Colonic mucosa (tissue), 4 donors: ENCODE measurements around the gene ARFGAP1. TPM values are rescaled to one million over a fixed set of nuclear protein-coding genes. Genes with fewer than 3 reads are reported as not detected.

ENCODE experiments used
- DNase-seq: peaks from one replicate; pipeline ENCODE4 v3.0.0-alpha.2; 2020
- H3K27ac ChIP-seq: fragments of 200-600 bp; one replicate; pipeline ENCODE4 v1.8.0; 2021
- H3K27me3 ChIP-seq: fragments of 200-600 bp; one replicate; pipeline ENCODE4 v1.8.0; 2021
- H3K36me3 ChIP-seq: fragments of 200-600 bp; one replicate; pipeline ENCODE4 v1.8.0; 2021
- H3K4me1 ChIP-seq: fragments of 200-600 bp; one replicate; pipeline ENCODE4 v1.8.0; 2021; ENCODE audit warnings: mild to moderate bottlenecking
- H3K4me3 ChIP-seq: fragments of 200-600 bp; one replicate; pipeline ENCODE4 v1.8.0; 2021
- H3K9ac ChIP-seq, 2 donors: one replicate each; pipeline ENCODE4 v1.7.0; 2013; ENCODE audit warnings: control low read depth in 2 of 2, low read depth in 2 of 2, low read length in 2 of 2
- H3K9me3 ChIP-seq: fragments of 200-600 bp; one replicate; pipeline ENCODE4 v1.8.0; 2021
- intact Hi-C: fragments of 100-400 bp; cut with DNase I; formaldehyde crosslinking; loops from one replicate; pipeline ENCODE4 v1.14.1; 2022
- total RNA-seq, 2 donors: library from RNA; stranded (reverse); fragmentation: NEBNext Ultra II Directional in 1 of 2; extraction: Animal tissue kit (Norgen Biotek cat#: 25700) in 1 of 2; gene quantifications; one replicate each; pipeline ENCODE4 v1.2.1, GENCODE V29; 2021
- TF ChIP-seq, protein P1 (sequence below): fragments of 200-600 bp; IDR thresholded peaks from one replicate; pipeline ENCODE4 v1.8.0; 2022; ENCODE audit warnings: antibody characterized with exemption, mild to moderate bottlenecking
- donor health status: healthy.
- donor health status: DM: no; HTN: no; CAD: no.
- donor health status: DM: no; HTN: no; CAD: no.

The ARFGAP1 gene
- total RNA-seq, 2 donors from 2014 or later: 66.9 to 109 TPM

DNA sequence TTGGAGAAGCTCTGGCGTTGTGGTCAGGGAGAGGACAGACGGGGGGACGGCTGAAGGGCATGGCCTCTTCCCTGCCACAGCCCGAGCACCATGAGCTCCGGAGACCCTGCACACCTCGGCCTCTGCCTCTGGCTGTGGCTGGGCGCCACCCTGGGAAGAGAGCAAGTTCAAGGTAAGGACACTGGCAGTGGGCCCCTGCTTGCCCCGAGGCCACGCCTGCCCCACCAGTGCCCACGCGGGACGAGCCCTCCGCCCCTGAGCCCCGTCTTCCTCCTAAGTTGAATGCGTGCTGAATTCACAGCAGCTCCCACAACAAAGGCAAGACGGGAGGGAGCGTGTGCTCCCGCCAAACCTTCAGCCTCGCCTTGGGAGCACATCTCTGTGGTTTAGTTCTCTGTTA is 22.4 kb downstream of the ARFGAP1 start:
- DNase-seq: no peak
- Histone ChIP-seq H3K36me3 (no peaks in the 10 kb centered on the region), H3K27me3 (peaks cover 7% of the 10 kb centered on the region), H3K27ac (no peak overlapping the region), H3K9me3 (no peaks in the 10 kb centered on the region), H3K4me1 (no peaks in the 10 kb centered on the region), H3K4me3 (no peak overlapping the region), H3K9ac (no peak overlapping the region)
- TF ChIP-seq, protein P1, sequence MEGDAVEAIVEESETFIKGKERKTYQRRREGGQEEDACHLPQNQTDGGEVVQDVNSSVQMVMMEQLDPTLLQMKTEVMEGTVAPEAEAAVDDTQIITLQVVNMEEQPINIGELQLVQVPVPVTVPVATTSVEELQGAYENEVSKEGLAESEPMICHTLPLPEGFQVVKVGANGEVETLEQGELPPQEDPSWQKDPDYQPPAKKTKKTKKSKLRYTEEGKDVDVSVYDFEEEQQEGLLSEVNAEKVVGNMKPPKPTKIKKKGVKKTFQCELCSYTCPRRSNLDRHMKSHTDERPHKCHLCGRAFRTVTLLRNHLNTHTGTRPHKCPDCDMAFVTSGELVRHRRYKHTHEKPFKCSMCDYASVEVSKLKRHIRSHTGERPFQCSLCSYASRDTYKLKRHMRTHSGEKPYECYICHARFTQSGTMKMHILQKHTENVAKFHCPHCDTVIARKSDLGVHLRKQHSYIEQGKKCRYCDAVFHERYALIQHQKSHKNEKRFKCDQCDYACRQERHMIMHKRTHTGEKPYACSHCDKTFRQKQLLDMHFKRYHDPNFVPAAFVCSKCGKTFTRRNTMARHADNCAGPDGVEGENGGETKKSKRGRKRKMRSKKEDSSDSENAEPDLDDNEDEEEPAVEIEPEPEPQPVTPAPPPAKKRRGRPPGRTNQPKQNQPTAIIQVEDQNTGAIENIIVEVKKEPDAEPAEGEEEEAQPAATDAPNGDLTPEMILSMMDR: no peak
- intact Hi-C loops: no loop called here

DNA sequence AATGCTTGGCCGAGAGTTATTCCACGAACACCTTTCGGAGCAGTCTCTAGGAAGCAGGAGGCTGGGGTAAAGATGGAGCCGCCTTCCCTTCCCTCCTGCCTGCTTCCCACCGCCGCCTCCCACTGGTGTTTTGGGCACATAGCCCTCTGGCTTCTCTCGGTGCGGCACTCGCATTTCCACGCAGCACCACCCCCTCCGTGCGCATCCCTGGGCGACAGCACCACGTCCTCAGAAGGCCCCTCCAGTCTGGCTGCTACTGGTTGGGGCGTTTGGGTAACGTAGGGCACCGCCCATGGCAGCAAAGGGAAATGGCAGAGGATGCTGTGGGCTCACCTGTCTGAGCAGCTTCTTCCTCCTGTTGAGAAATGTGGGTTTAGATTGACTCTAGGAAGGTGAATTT is 22.8 kb downstream of the ARFGAP1 start:
- no peaks in the 10 kb centered on the region for H3K9me3 ChIP-seq
- peaks cover 7% of the 10 kb centered on the region for H3K27me3 ChIP-seq
- no peak overlapping the region for H3K9ac ChIP-seq
- TF ChIP-seq, protein P1: no peak
- H3K36me3 ChIP-seq: no peaks in the 10 kb centered on the region
- no peaks in the 10 kb centered on the region for H3K4me1 ChIP-seq
- intact Hi-C loops: no loop called here
- H3K27ac ChIP-seq: no peak overlapping the region
- no peak for DNase-seq
- no peak overlapping the region for H3K4me3 ChIP-seq

DNA sequence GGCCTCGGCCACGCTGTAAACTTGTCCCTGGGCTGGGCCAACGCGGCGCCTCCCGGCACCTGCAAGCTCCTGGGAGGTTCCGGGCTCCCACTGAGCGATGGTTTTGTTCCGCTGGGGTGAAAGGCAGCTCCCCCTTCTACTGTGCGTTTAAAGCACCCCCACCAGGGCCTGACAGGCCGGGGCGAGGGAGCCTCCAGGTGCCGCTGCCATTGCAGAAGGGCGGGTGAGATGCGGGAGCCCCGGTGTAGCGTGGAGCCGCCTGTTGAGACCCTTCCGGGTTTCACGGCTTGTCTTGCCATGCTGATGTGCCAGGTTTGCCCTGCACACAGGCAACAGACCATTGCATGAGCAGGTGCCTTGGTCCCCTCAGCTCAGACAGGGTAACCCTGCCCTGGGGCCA is 23.2 kb downstream of the ARFGAP1 start:
- Histone ChIP-seq H3K4me3 (no peak overlapping the region), H3K4me1 (no peaks in the 10 kb centered on the region), H3K36me3 (no peaks in the 10 kb centered on the region), H3K27ac (no peak overlapping the region), H3K27me3 (peaks cover 7% of the 10 kb centered on the region), H3K9ac (no peak overlapping the region), H3K9me3 (no peaks in the 10 kb centered on the region)
- DNase-seq: no peak
- TF ChIP-seq, protein P1: no peak
- intact Hi-C loops: no loop called here

DNA sequence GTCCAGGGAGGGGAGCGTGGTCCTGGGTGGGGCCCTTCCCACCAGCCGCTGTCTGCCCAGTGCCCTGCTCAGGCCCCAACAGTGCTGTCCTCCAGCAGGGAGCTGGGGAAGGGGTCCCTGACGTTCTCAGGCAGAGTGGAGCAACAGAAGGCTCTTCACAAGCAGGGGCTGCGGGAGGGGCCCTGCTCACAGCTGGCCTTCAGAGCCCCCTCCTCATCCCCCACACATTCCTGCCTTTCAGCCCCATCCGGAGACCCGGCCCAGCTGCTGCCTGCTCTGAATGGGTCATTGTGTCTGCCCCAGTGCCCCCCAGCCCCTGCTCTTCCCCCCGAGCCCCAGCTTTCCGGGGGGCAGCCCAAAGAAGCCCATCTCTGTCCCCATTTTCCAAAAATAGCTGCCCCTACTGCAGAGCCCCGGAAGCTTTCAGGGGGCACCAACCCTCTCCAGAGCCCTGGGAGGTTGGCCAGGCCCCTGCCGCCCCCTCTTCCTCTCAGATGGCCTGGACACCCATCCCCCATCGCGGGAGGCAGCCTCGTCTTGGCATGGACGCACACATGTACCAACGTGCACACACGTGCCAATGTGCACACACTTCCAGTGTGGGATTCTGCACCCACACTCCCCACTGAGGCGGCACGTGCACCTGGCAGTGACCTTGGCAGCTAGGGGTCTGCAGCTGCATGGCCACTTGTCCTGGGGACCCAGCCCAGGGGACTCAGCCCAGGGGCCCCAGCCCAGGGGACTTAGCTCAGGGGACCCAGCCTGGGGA is 24.1 kb downstream of the ARFGAP1 start:
- DNase-seq: no peak
- H3K9ac ChIP-seq: no peak overlapping the region
- no peaks in the 10 kb centered on the region for H3K9me3 ChIP-seq
- H3K4me3 ChIP-seq: no peak overlapping the region
- no peaks in the 10 kb centered on the region for H3K4me1 ChIP-seq
- no peak overlapping the region for H3K27ac ChIP-seq
- intact Hi-C loops: no loop called here
- H3K36me3 ChIP-seq: no peaks in the 10 kb centered on the region
- peaks cover 7% of the 10 kb centered on the region for H3K27me3 ChIP-seq
- TF ChIP-seq, protein P1: no peak

DNA sequence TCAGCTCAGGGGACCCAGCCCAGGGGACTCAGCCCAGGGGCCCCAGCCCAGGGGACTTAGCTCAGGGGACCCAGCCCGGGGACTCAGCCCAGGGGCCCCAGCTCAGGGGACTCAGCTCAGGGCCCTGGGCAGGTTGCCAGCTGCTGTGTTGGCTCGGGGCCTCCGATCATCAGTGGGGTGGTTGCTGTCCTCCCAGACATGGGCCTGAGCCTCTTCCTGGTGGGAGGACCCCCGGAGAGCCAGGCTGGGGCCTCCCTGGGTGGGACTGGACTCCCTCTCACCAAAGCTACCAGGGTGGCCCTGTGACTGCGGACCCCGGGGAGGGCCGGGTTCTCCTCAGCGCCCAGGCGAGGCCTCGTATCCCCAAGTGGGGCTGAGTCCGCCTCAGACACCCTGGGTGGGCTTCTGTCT is 24.8 kb downstream of the ARFGAP1 start:
- no peak for DNase-seq
- intact Hi-C loops: no loop called here
- H3K9me3 ChIP-seq: no peaks in the 10 kb centered on the region
- H3K9ac ChIP-seq: no peak overlapping the region
- TF ChIP-seq, protein P1: no peak
- no peaks in the 10 kb centered on the region for H3K36me3 ChIP-seq
- H3K4me1 ChIP-seq: no peaks in the 10 kb centered on the region
- no peak overlapping the region for H3K4me3 ChIP-seq
- no peak overlapping the region for H3K27ac ChIP-seq
- peaks cover 7% of the 10 kb centered on the region for H3K27me3 ChIP-seq
